Activated T-helper 17 cell treated with anti-CD3 and anti-CD28 coated beads, Interleukin-2, amount 50 U/mL, for 72 hours (primary cell): ENCODE results near the gene GAS6. TPM values are rescaled to one million over a fixed set of nuclear protein-coding genes. Genes with fewer than 3 reads are reported as not detected.
"Not testable (repeated sequence)": the region's sequence is repeated elsewhere in the genome, so short reads cannot be mapped to it uniquely, and the experiment has no call there.

Source experiments
- ATAC-seq: fragments of 150-1000 bp; cut with Tn5 transposase; replicated peaks from 2 replicates; pipeline ENCODE4 v1.10.0; 2021; ENCODE audit warnings: mild to moderate bottlenecking, moderate library complexity
- H3K27ac Mint-ChIP-seq: one replicate; pipeline ENCODE4 v1.8.0; 2022; ENCODE audit warnings: mixed read lengths
- H3K27me3 Mint-ChIP-seq: one replicate; pipeline ENCODE4 v1.8.0; 2022; ENCODE audit warnings: mixed read lengths
- H3K36me3 Mint-ChIP-seq: one replicate; pipeline ENCODE4 v1.8.0; 2022; ENCODE audit warnings: low read depth, mild to moderate bottlenecking, mixed read lengths
- H3K4me1 Mint-ChIP-seq: one replicate; pipeline ENCODE4 v1.8.0; 2022; ENCODE audit warnings: mixed read lengths
- H3K4me3 Mint-ChIP-seq: one replicate; pipeline ENCODE4 v1.8.0; 2022; ENCODE audit warnings: mild to moderate bottlenecking, mixed read lengths
- H3K9me3 Mint-ChIP-seq: one replicate; pipeline ENCODE4 v1.8.0; 2022; ENCODE audit warnings: mixed read lengths
- total RNA-seq, 2 donors: library from RNA; stranded (reverse); gene quantifications; one replicate each; pipeline ENCODE4 v1.2.3, GENCODE V29; 2022

GAS6 gene
- total RNA-seq, 2 donors from 2014 or later: 0.56 to 0.58 TPM

GRCh38 chr13:113803409-113804016 is 60.4 kb downstream of the GAS6 start:
- Mint-ChIP-seq H3K4me1 (no peaks in the 10 kb centered on the region), H3K36me3 (no peaks in the 10 kb centered on the region), H3K27ac (no peak overlapping the region), H3K27me3 (no peaks in the 10 kb centered on the region), H3K9me3 (no peaks in the 10 kb centered on the region), H3K4me3 (no peak overlapping the region)
- no peak for ATAC-seq

GRCh38 chr13:113802761-113803160 is 61.1 kb downstream of the GAS6 start:
- Mint-ChIP-seq H3K27me3 (no peaks in the 10 kb centered on the region), H3K9me3 (no peaks in the 10 kb centered on the region), H3K36me3 (no peaks in the 10 kb centered on the region), H3K4me1 (no peaks in the 10 kb centered on the region), H3K4me3 (no peak overlapping the region), H3K27ac (no peak overlapping the region)
- no peak for ATAC-seq

GRCh38 chr13:113802090-113802531 is 61.8 kb downstream of the GAS6 start:
- no peak overlapping the region for H3K27ac Mint-ChIP-seq
- no peaks in the 10 kb centered on the region for H3K27me3 Mint-ChIP-seq
- no peak for ATAC-seq
- H3K4me1 Mint-ChIP-seq: no peaks in the 10 kb centered on the region
- H3K4me3 Mint-ChIP-seq: no peak overlapping the region
- H3K36me3 Mint-ChIP-seq: no peaks in the 10 kb centered on the region
- H3K9me3 Mint-ChIP-seq: no peaks in the 10 kb centered on the region

GRCh38 chr13:113801289-113801961 is 62.5 kb downstream of the GAS6 start:
- no peaks in the 10 kb centered on the region for H3K36me3 Mint-ChIP-seq
- ATAC-seq: no peak
- H3K9me3 Mint-ChIP-seq: no peaks in the 10 kb centered on the region
- H3K4me1 Mint-ChIP-seq: no peaks in the 10 kb centered on the region
- H3K27ac Mint-ChIP-seq: no peak overlapping the region
- no peaks in the 10 kb centered on the region for H3K27me3 Mint-ChIP-seq
- no peak overlapping the region for H3K4me3 Mint-ChIP-seq

GRCh38 chr13:113800576-113800926 is 63.3 kb downstream of the GAS6 start:
- Mint-ChIP-seq H3K9me3 (no peaks in the 10 kb centered on the region), H3K27ac (no peak overlapping the region), H3K4me3 (no peak overlapping the region), H3K36me3 (no peaks in the 10 kb centered on the region), H3K27me3 (no peaks in the 10 kb centered on the region), H3K4me1 (no peaks in the 10 kb centered on the region)
- no peak for ATAC-seq

- H3K27me3 Mint-ChIP-seq: no peaks in the 10 kb centered on the region
- H3K9me3 Mint-ChIP-seq: no peaks in the 10 kb centered on the region
- H3K4me1 Mint-ChIP-seq: no peaks in the 10 kb centered on the region
Measured at GRCh38 chr13:113798200-113798811, 65.6 kb downstream of the GAS6 start.

GRCh38 chr13:113796964-113797676 is 66.8 kb downstream of the GAS6 start:
- Mint-ChIP-seq H3K27ac (no peak overlapping the region), H3K36me3 (no peaks in the 10 kb centered on the region), H3K27me3 (peaks cover 3% of the 10 kb centered on the region), H3K4me1 (no peaks in the 10 kb centered on the region), H3K4me3 (no peak overlapping the region), H3K9me3 (no peaks in the 10 kb centered on the region)
- no peak for ATAC-seq

More at GRCh38 chr13:113798200-113798811, 65.6 kb downstream of the GAS6 start:
- no peak overlapping the region for H3K27ac Mint-ChIP-seq
- no peak overlapping the region for H3K4me3 Mint-ChIP-seq
- H3K36me3 Mint-ChIP-seq: no peaks in the 10 kb centered on the region
- no peak for ATAC-seq

GRCh38 chr13:113796211-113796963 is 67.5 kb downstream of the GAS6 start:
- no peaks in the 10 kb centered on the region for H3K9me3 Mint-ChIP-seq
- no peak for ATAC-seq
- no peaks in the 10 kb centered on the region for H3K4me1 Mint-ChIP-seq
- no peak overlapping the region for H3K27ac Mint-ChIP-seq
- peaks cover 3% of the 10 kb centered on the region for H3K27me3 Mint-ChIP-seq
- H3K36me3 Mint-ChIP-seq: no peaks in the 10 kb centered on the region
- H3K4me3 Mint-ChIP-seq: no peak overlapping the region

- H3K9me3 Mint-ChIP-seq, H3K4me3 Mint-ChIP-seq, ATAC-seq, H3K4me1 Mint-ChIP-seq, H3K36me3 Mint-ChIP-seq, H3K27me3 Mint-ChIP-seq, H3K27ac Mint-ChIP-seq: not testable (repeated sequence)
Measured at GRCh38 chr13:113795362-113795761, 68.5 kb downstream of the GAS6 start.

GRCh38 chr13:113794764-113795173 is 69.1 kb downstream of the GAS6 start:
- no peaks in the 10 kb centered on the region for H3K36me3 Mint-ChIP-seq
- no peaks in the 10 kb centered on the region for H3K9me3 Mint-ChIP-seq
- H3K4me3 Mint-ChIP-seq: no peak overlapping the region
- no peaks in the 10 kb centered on the region for H3K4me1 Mint-ChIP-seq
- peaks cover 3% of the 10 kb centered on the region for H3K27me3 Mint-ChIP-seq
- no peak for ATAC-seq
- no peak overlapping the region for H3K27ac Mint-ChIP-seq

- Mint-ChIP-seq H3K27ac (no peak overlapping the region), H3K27me3 (peaks cover 3% of the 10 kb centered on the region), H3K4me3 (no peak overlapping the region), H3K36me3 (no peaks in the 10 kb centered on the region), H3K9me3 (no peaks in the 10 kb centered on the region), H3K4me1 (no peaks in the 10 kb centered on the region)
- no peak for ATAC-seq
Measured at GRCh38 chr13:113794086-113794485, 69.8 kb downstream of the GAS6 start.

- H3K27ac Mint-ChIP-seq: no peak overlapping the region
- no peak overlapping the region for H3K4me3 Mint-ChIP-seq
- H3K4me1 Mint-ChIP-seq: no peaks in the 10 kb centered on the region
- no peak for ATAC-seq
- peaks cover 3% of the 10 kb centered on the region for H3K27me3 Mint-ChIP-seq
- H3K36me3 Mint-ChIP-seq: no peaks in the 10 kb centered on the region
- no peaks in the 10 kb centered on the region for H3K9me3 Mint-ChIP-seq
Measured at GRCh38 chr13:113793718-113794085, 70.2 kb downstream of the GAS6 start.

GRCh38 chr13:113792886-113793717 is 70.8 kb downstream of the GAS6 start:
- ATAC-seq: no peak
- H3K27me3 Mint-ChIP-seq: peaks cover 3% of the 10 kb centered on the region
- no peak overlapping the region for H3K27ac Mint-ChIP-seq
- H3K9me3 Mint-ChIP-seq: no peaks in the 10 kb centered on the region
- H3K4me3 Mint-ChIP-seq: no peak overlapping the region
- H3K4me1 Mint-ChIP-seq: no peaks in the 10 kb centered on the region
- no peaks in the 10 kb centered on the region for H3K36me3 Mint-ChIP-seq
